ENCODE measurements around the gene THAP4.

Gene THAP4

GRCh38 chr2:241636182-241637017 lies 558 bp downstream of the THAP4 start:
- DNase-seq: no peak

DNA sequence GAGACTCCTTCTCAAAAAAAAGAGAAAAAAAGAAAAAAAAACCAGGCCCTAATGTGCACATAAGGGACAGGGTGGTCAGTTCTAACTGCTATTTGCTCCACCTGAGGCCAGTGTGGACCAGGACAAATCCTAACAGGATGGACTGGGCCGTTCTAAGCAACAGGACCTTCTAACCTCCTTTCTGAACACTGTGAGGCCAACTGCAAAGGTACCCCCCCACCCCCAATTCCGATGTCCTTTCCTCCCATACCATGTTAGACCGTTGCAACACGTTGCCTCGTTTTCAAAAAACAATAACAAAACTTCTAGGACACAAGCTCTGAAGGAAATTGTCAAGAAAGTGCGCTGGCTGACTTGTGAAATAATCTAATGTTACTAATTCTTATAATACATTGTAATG lies 1.2 kb downstream of the THAP4 start:
- DNase-seq: no peak

- DNase-seq: no peak
These were observed 3.4 kb downstream of the THAP4 start for GRCh38 chr2:241633561-241633960.

DNA sequence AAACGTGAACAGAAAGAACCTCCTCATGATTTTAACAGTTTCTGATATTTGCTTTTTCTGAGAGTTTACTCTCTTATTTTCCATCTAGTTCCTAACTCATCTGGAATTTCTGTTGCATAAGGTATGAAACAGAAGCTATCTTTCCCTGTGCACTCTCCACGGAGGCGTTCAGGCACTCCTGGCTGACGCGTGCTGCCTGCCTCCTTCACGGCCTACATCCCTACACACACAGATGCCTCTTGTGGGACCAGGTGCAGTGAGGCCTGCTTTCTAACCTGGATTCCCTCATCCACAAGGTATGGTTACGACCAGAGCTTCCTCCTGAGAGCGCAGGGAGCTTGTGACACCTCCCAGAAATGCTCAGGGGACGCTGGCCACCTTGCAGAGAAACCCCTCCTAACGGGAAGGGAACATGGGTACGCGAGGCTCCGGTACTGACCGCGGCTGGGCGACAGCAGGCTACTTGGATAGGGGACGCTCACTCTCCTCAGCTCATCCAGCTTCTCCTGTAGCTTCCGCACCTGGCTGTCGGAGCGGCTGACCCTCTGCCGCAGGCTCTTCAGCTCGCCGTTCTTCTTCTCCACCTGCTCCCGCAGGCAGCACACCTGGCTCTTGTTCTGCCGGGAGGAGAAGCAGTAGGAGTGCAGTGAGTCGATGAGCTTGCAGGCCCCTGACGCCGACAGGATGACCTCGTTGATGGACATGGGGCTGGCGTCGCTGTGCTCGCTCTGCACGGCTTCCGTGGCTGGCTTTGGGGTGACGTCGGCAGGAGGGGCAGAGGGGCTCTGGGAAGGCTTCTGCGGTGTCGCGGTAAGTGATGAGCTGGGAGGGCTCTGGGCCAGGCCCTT lies 4.3 kb downstream of the THAP4 start:
- no peak for DNase-seq

GRCh38 chr2:241629762-241630435 lies 7.1 kb downstream of the THAP4 start:
- no peak for DNase-seq

GRCh38 chr2:241627675-241628074 lies 9.3 kb downstream of the THAP4 start:
- DNase-seq: no peak

DNA sequence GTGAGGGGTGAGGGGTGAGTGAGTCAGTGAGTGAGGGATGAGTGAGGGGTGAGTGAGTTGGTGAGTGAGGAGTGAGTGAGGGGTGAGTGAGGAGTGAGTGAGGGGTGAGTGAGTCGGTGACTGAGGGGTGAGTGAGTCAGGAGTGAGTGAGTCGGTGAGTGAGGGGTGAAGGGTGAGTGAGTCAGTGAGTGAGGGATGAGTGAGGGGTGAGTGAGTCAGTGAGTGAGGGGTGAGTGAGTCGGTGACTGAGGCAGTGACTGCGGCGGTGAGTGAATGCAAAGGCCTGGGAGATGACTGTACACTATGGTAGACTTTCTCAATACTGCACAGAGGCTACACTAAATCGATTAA lies 16.6 kb downstream of the THAP4 start:
- DNase-seq: no peak

- no peak for DNase-seq
These were observed 17.1 kb downstream of the THAP4 start for GRCh38 chr2:241619597-241620418.

DNA sequence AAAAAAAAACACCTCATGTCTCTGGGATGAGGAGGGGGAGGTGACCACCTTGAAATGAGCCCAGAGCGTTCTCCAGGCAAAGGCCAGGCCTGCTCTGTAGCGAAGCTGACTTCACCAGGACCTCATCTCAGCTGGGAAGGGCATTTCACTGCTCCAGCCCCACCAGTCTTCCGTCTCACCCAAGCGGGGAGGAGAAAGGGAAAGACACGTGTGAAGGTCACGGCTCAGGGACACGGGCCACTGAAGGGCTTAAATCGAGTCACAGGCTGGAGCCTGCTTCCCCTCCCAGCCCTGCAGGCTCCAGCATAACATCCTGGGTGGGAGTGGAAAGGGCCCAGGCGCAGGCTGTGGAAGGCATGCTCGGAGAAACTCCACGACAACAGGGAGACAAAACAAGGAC lies 18.1 kb downstream of the THAP4 start:
- no peak for DNase-seq

GRCh38 chr2:241618296-241618805 lies 18.6 kb downstream of the THAP4 start:
- no peak for DNase-seq

DNA sequence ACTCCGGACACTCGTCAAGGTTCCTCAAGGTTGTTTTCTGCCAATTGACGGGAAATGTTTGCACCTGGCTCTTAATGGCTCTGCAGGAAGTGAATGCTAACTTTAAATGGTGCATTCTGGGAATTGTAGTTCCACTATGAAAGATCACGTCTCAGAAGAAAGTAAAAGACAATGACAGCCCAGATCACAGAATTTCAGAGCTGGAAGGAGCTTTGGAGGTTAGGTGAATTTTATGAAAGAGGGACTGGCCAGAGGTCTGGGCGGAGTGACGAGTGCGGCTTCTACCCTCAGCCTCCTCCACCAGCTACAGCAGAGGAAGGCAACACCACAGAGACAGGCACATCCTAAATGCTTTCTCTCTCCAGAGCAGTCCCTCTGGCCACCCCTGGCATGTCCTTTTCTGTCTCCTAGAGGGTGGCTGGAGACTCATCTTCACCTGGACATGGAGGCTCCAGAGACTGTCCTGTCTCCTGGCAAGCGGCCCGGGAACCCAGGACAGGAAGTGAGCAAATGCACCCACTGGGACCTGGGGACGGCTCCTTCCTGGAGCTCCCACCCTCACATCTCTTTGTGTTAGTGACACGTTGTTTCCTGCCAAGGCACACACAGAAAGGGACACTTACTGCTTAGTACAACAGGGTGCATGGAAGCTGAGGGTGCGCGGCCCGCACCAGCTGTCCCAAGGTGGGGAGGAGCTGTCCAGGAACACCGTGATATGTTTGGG lies 19.4 kb downstream of the THAP4 start:
- DNase-seq: no peak

GRCh38 chr2:241616168-241617125 lies 20.5 kb downstream of the THAP4 start:
- DNase-seq: no peak

- DNase-seq: no peak
These were observed 21.4 kb downstream of the THAP4 start for GRCh38 chr2:241615522-241616052.

- no peak for DNase-seq
These were observed 21.9 kb downstream of the THAP4 start for GRCh38 chr2:241615041-241615440.

DNA sequence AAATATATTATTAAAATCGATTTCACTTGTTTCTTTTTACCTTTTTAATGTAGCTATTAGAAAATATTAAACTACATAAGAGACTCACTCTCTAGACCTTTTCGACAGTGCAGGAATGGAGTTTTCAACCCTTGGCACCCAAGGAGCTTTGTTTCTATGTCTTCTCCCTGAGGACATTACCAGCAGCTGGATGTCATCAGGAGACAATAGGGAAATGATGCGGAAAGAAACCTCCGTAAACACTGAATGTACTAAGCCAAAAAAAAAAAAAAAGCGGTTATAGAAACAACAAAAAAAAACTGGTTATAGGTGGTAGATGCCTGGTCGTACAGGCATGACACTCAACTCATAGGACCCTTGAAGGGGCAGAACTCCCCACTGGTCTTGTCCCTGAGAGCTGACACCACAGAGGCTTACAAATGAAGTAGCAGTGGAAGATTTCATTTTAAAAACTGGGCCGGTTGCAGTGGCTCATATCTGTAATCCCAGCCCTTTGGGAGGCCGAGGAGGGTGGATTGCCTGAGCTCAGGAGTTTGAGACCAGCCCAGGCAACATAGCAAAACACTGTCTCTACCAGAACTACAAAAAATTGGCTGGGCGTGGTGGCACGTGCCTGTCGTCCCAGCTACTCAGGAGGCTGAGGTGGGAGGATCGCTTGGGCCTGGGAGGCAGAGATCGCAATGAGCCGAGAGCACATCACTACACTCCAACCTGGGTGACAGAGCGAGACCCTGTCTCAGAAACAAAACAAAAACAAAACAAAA lies 23.8 kb downstream of the THAP4 start:
- no peak for DNase-seq

DNA sequence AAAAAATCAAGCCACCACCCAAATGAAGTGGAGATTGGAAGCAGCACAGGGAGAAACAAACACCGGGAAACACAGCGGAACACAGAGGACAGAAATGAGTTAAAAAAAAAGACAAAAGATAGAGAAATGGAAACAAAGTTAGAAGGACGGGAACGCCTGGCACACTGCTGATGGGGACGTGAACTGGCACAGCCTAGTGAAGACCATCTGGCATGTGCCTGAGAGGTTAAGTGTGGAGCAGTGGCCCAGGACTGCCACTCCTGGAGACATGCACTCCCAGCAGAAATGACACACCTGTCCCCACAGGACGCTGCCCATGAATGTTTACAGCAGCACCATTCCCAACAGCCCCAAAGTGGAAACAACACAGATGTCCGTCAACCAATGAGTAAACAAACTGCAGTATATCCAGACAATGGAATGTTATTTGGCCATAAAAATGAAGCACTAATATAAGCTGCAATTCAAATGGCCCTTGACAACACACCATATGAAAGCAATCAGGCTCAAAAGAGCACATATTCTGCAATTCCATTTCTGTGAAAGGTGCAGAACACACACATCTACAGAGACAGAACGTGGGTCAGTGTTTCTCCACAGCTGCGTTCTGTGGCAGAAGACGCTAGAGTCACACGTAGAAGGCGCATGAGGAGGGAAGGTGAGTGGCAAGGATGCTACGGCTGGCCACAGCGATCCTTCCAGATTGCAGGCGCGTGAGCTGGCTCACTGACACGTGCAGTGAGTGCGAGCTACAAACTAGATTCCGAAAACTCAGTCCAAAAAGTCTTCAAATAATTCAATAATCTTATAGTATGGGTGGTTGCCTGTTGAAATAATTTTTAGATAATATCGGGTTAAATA lies 24.6 kb downstream of the THAP4 start:
- no peak for DNase-seq

DNA sequence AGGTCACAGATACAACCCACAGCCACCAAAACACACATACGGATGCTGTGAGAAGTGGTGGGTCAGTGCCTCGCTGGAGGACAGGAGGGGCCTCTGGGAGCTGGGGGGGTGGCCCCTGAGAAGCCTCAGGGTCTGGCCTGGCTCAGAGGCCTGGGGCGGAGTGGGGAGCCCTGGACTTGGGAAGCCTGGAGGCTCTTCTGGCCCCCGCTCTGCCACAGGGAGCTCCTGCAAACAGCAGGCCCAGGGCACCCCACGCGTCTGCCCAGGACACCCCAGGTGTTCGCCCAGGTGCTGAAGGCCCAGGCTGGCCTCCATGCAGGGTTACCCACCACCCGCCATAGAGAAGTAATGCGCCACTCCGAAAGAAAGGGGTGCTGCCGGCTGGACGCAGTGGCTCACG lies 25.9 kb downstream of the THAP4 start:
- no peak for DNase-seq

All from SW 1271 (cell line).